Keratinocyte (primary cell): Measurements from ENCODE around the gene SERPINI1. TPM values are rescaled to one million over a fixed set of nuclear protein-coding genes. Genes with fewer than 3 reads are reported as not detected.

Source experiments
- DNase-seq: peaks from one replicate; pipeline ENCODE4 v3.0.0-alpha.2; 2011; ENCODE audit warnings: low read depth, missing footprints, low spot score
- FAIRE-seq: peaks from 2 replicates; lab custom pipeline; 2011; peaks lifted over from hg19 to GRCh38; lab: Jason Lieb, UNC
- H2AFZ ChIP-seq: 2 replicates; pipeline ENCODE4 v1.6.0; 2012; ENCODE audit warnings: low read length, control low read depth, inconsistent platforms; ENCODE audit not compliant: control insufficient read depth
- H3K27ac ChIP-seq: 2 replicates; pipeline ENCODE4 v1.5.1; 2011; ENCODE audit warnings: low read length; ENCODE audit not compliant: control insufficient read depth, insufficient read depth
- H3K27me3 ChIP-seq: 3 replicates; pipeline ENCODE4 v1.6.0; 2011; ENCODE audit warnings: low read length; ENCODE audit not compliant: control insufficient read depth, insufficient read depth; ENCODE audit errors: extremely low read depth
- H3K36me3 ChIP-seq, 2 experiments: 2 replicates in 1 of 2; 3 replicates in 1 of 2; pipeline ENCODE4 v1.5.1; 2011; ENCODE audit warnings: low read length in 2 of 2, mild to moderate bottlenecking in 1 of 2; ENCODE audit not compliant: control insufficient read depth in 2 of 2, insufficient read depth in 2 of 2; ENCODE audit errors: extremely low read depth in 1 of 2
- H3K4me1 ChIP-seq: 3 replicates; pipeline ENCODE4 v1.5.1; 2011; ENCODE audit warnings: low read length; ENCODE audit not compliant: control insufficient read depth, insufficient read depth; ENCODE audit errors: extremely low read depth
- H3K4me2 ChIP-seq: 3 replicates; pipeline ENCODE4 v1.6.0; 2011; ENCODE audit warnings: low read depth, low read length; ENCODE audit not compliant: control insufficient read depth, insufficient read depth; ENCODE audit errors: extremely low read depth
- H3K4me3 ChIP-seq, 3 experiments: fragments of 200-600 bp in 1 of 3; sonication (generic) in 1 of 3; 2 replicates in 2 of 3; 3 replicates in 1 of 3; pipeline ENCODE4 v1.5.1; 2011 to 2016; ENCODE audit warnings: low read length in 3 of 3, mild to moderate bottlenecking in 3 of 3, control low read depth in 2 of 3, inconsistent platforms in 1 of 3, low read depth in 1 of 3, mixed read lengths in 1 of 3, mixed run types in 1 of 3, moderate library complexity in 1 of 3; ENCODE audit not compliant: control insufficient read depth in 2 of 3, insufficient read depth in 2 of 3; ENCODE audit errors: extremely low read depth in 1 of 3
- H3K79me2 ChIP-seq: 2 replicates; pipeline ENCODE4 v1.6.0; 2012; ENCODE audit warnings: low read length; ENCODE audit not compliant: control insufficient read depth, insufficient read depth
- H3K9ac ChIP-seq: 3 replicates; pipeline ENCODE4 v1.6.0; 2011; ENCODE audit warnings: low read length; ENCODE audit not compliant: control insufficient read depth, insufficient read depth; ENCODE audit errors: extremely low read depth
- H3K9me1 ChIP-seq: 3 replicates; pipeline ENCODE4 v1.6.0; 2011; ENCODE audit warnings: low read length; ENCODE audit not compliant: control insufficient read depth, insufficient read depth; ENCODE audit errors: extremely low read depth
- H3K9me3 ChIP-seq: 2 replicates; pipeline ENCODE4 v1.5.1; 2012; ENCODE audit warnings: low read depth, low read length; ENCODE audit not compliant: control insufficient read depth
- H4K20me1 ChIP-seq: 3 replicates; pipeline ENCODE4 v1.6.0; 2011; ENCODE audit warnings: low read length; ENCODE audit not compliant: control insufficient read depth, insufficient read depth; ENCODE audit errors: extremely low read depth
- CTCF ChIP-seq, 3 experiments: IDR thresholded peaks in 1 of 3; conservative IDR thresholded peaks in 1 of 3; optimal IDR thresholded peaks in 1 of 3; 2 replicates in 2 of 3; 3 replicates in 1 of 3; pipeline versions ENCODE3 to v1.5.1; 2011; ENCODE audit warnings: low read length in 3 of 3, mild to moderate bottlenecking in 3 of 3, moderate library complexity in 2 of 3, control low read depth in 1 of 3, inconsistent platforms in 1 of 3; ENCODE audit not compliant: insufficient read depth in 2 of 3; ENCODE audit errors: extremely low read depth in 1 of 3
- EZH2 ChIP-seq: IDR thresholded peaks from one replicate; pipeline ENCODE4 v1.6.1; 2012; ENCODE audit warnings: inconsistent platforms, mild to moderate bottlenecking, low read length, moderate library complexity
- dilution Hi-C: fragments of 300-500 bp; cut with MboI; formaldehyde crosslinking; loops from one replicate; pipeline ENCODE4 v1.7.0; 2020; ENCODE audit warnings: low sequenced_read_pairs; ENCODE audit not compliant: extremely low pct_ligation_motif_present
- polyA plus RNA-seq, 5 experiments: library from polyadenylated mRNA; depleted of rRNA in 3 of 5; stranded (reverse) in 3 of 5; stranded (forward) in 1 of 5; unstranded in 1 of 5; fragments of >200 nt; gene quantifications; 1 replicate in 1 of 5; 2 replicates in 3 of 5; 3 replicates in 1 of 5; pipeline versions ENCODE4 v1.2.1 to v1.2.3, GENCODE V29; 2011 to 2012; ENCODE audit warnings: missing spikeins in 2 of 5, low read depth in 1 of 5, low replicate concordance in 1 of 5

The SERPINI1 gene
- polyA plus RNA-seq, 1 donor (not counting 4 experiments of a cell fraction or from before 2014, with no cell fraction given): 5.5 TPM

DNA sequence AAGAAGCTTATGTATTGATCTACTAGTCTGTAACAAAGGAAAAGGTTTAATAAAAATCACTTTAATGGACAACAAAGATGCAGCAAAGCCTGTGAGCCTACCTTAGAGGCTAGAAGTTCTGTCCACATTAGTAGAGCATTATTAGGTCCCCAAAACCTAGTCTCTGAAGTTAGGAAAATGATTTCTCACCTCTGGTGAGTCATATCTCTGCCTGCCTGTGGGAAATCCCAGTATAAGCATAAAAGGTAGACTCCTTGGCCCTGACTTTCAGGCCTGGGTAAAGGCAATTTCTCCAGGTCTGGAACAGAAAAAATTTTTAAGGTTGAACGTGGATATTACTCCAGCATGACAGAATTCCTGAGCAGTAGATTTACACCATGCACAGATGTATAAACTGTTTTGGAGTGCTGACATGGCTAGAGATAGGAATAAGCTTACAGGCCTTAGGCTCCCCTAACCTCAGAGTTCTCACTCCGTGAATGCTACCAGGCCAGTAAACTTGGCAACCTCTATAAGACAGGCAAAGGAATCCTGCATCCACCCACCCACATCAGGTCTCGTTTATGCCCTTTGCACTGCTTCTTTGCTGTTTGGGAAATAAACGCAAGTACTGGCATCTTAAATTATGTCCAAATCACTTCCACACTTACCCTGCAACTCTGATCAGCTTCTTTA, 104.1 kb downstream of the SERPINI1 start:
- no peaks in the 10 kb centered on the region for H3K27me3 ChIP-seq
- no peaks in the 10 kb centered on the region for H3K9me1 ChIP-seq
- H3K36me3 ChIP-seq: no peaks in the 10 kb centered on the region
- DNase-seq: no peak
- TF ChIP-seq EZH2 (no peak), CTCF (optimal IDR thresholded peaks at IDR 0.05 in 1 of 3, IDR thresholded peaks at IDR 0.05 in 1 of 3, conservative IDR thresholded peaks at IDR 0.05 in 1 of 3; ENCODE audit: extremely low read depth in 1 of 3, insufficient read depth in 2 of 3, low read length in 3 of 3) (no peak)
- no peaks in the 10 kb centered on the region for H3K9me3 ChIP-seq
- no peak overlapping the region for H3K4me2 ChIP-seq
- H3K9ac ChIP-seq: no peak overlapping the region
- H3K4me3 ChIP-seq: no peak overlapping the region
- H3K27ac ChIP-seq: no peak overlapping the region
- H3K4me1 ChIP-seq: no peaks in the 10 kb centered on the region
- no peaks in the 10 kb centered on the region for H4K20me1 ChIP-seq
- no peak for FAIRE-seq
- H3K79me2 ChIP-seq: no peaks in the 10 kb centered on the region
- no peak overlapping the region for H2AFZ ChIP-seq
- dilution Hi-C loops: no loop called here

GRCh38 chr3:167840247-167840646, 104.7 kb downstream of the SERPINI1 start:
- Histone ChIP-seq H3K9ac (no peak overlapping the region), H3K4me2 (no peak overlapping the region), H4K20me1 (no peaks in the 10 kb centered on the region), H3K79me2 (no peaks in the 10 kb centered on the region), H3K27me3 (no peaks in the 10 kb centered on the region), H3K27ac (no peak overlapping the region), H3K36me3 (no peaks in the 10 kb centered on the region), H3K9me3 (no peaks in the 10 kb centered on the region), H2AFZ (no peak overlapping the region), H3K9me1 (no peaks in the 10 kb centered on the region), H3K4me1 (no peaks in the 10 kb centered on the region), H3K4me3 (no peak overlapping the region)
- dilution Hi-C loops: no loop called here
- no peak for DNase-seq
- TF ChIP-seq EZH2: no peak
- no peak for TF ChIP-seq CTCF (optimal IDR thresholded peaks at IDR 0.05 in 1 of 3, IDR thresholded peaks at IDR 0.05 in 1 of 3, conservative IDR thresholded peaks at IDR 0.05 in 1 of 3; ENCODE audit: extremely low read depth in 1 of 3, insufficient read depth in 2 of 3, low read length in 3 of 3)
- FAIRE-seq: no peak
